Spinal cord (tissue), 10 donors: ENCODE measurements around the gene KCNG4. TPM values are rescaled to one million over a fixed set of nuclear protein-coding genes. Genes with fewer than 3 reads are reported as not detected.

Experiments
- DNase-seq, 6 donors: peaks; one replicate each; pipeline versions ENCODE4 v3.0.0 to v3.0.0-alpha.2; 2013 to 2015; ENCODE audit warnings: low spot score in 6 of 6, low read depth in 4 of 6
- H3K27ac ChIP-seq: one replicate; pipeline ENCODE4 v1.5.1; 2013; ENCODE audit warnings: low read depth, low read length, control low read depth
- H3K27me3 ChIP-seq: one replicate; pipeline ENCODE4 v1.6.1; 2013; ENCODE audit warnings: low read length; ENCODE audit not compliant: control insufficient read depth, insufficient read depth
- H3K36me3 ChIP-seq: one replicate; pipeline ENCODE4 v1.6.1; 2013; ENCODE audit warnings: low read length; ENCODE audit not compliant: control insufficient read depth, insufficient read depth
- H3K4me1 ChIP-seq: one replicate; pipeline ENCODE4 v1.6.1; 2013; ENCODE audit warnings: low read length; ENCODE audit not compliant: control insufficient read depth, insufficient read depth
- H3K4me3 ChIP-seq: one replicate; pipeline ENCODE4 v1.5.1; 2013; ENCODE audit warnings: low read depth, low read length, control low read depth
- H3K9me3 ChIP-seq: one replicate; pipeline ENCODE4 v1.6.1; 2013; ENCODE audit warnings: low read length; ENCODE audit not compliant: control insufficient read depth, insufficient read depth
- WGBS: methylation state at CpG from one replicate; pipeline ENCODE4 v1.1.5; 2013; ENCODE audit warnings: missing lambda C conversion rate; ENCODE audit not compliant: insufficient coverage; 5-methylcytosine and 5-hydroxymethylcytosine counted together
- polyA plus RNA-seq, 2 donors: library from polyadenylated mRNA; unstranded; fragments of 120-200 nt; gene quantifications; one replicate each; pipeline ENCODE4 v1.2.1, GENCODE V29; 2013; ENCODE audit not compliant: insufficient read length in 2 of 2
- total RNA-seq, 2 donors: library from RNA; depleted of rRNA in 1 of 2; stranded (reverse); fragments of 120-200 nt in 1 of 2; fragments of >200 nt in 1 of 2; gene quantifications; one replicate each; pipeline versions ENCODE4 v1.2.3 to v1.2.4, GENCODE V29; 2013 to 2014
- donor health status: healthy.

Gene KCNG4
- total and polyA plus RNA-seq, 4 donors, result 0.06 to 0.44 (median 0.31) TPM

DNA sequence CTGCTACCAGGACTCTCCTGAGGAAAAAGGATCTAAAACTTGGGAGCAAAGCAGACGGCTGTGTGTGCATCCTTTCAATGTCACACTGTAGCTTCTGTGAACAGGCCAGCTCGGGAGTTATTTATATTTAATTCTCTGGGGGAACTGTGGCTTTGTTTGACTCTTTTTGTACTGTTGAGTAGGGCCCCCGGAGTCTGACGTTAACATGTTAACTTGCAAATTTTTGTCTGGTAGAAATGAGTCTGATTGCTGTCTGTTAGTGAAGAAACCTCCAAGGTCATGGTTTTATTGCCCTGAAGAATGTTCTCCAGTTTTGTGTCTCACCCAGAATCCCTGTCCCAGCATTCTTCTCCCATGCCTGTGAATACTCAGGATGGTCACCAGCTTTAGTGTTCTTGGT, 14.2 kb upstream of the KCNG4 start:
- DNase-seq, result no peak
- Histone ChIP-seq H3K4me1 (peaks cover 5% of the 10 kb centered on the region), H3K4me3 (no peak overlapping the region), H3K9me3 (peaks cover 3% of the 10 kb centered on the region), H3K27me3 (no peaks in the 10 kb centered on the region), H3K36me3 (no peaks in the 10 kb centered on the region), H3K27ac (no peak overlapping the region)
- WGBS, result 23% methylated on average over 4 of the region's 4 CpGs

DNA sequence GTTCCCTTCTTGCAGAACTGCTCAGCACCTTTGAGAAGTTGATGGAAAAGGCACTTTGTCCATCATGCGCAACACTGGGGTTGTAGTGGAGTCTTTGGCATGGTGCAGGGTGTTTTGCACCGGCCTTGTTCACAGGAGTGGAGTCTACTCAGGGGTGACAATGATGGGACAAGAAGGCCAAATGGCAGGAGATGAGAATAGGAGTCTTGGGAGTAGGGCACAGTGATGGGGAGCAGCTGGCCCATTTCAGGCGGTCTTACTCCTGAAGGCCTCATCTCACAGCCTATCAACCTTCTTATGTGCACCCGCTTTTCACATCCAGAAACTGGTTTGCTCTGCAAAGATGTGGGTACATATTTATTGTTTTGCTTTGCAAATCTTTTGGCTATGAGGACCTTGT, 13.4 kb upstream of the KCNG4 start:
- no peak overlapping the region for H3K4me3 ChIP-seq
- H3K27me3 ChIP-seq, result no peaks in the 10 kb centered on the region
- H3K36me3 ChIP-seq, result no peaks in the 10 kb centered on the region
- H3K4me1 ChIP-seq, result peaks cover 5% of the 10 kb centered on the region
- peaks cover 3% of the 10 kb centered on the region for H3K9me3 ChIP-seq
- H3K27ac ChIP-seq, result no peak overlapping the region
- 94% methylated on average over 2 of the region's 4 CpGs for WGBS
- DNase-seq, result no peak

DNA sequence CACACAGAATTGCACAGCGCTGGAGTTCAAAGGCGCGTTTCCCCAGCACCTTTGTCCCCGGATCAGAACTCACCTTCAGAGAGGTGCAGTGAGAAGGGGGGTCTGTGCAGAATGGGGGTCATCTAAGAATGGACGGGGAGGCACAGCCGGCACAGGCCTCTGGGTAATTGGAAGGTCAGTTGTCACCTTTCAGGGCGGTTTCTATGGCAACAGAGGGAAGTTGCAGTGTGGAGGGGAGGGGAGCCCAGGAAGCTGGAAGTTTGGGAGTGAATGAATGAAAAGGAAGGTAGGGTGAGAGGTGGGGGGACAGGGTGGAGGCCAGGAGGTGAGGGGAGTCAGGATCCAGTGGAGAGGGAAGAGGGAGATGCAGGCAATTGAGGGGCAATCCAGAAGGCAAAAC, 12.4 kb upstream of the KCNG4 start:
- peak in 1 of 6 donors; percentile 26 for DNase-seq
- Histone ChIP-seq H3K27me3 (no peaks in the 10 kb centered on the region), H3K27ac (no peak overlapping the region), H3K4me1 (peaks cover 5% of the 10 kb centered on the region), H3K4me3 (no peak overlapping the region), H3K9me3 (peaks cover 3% of the 10 kb centered on the region), H3K36me3 (no peaks in the 10 kb centered on the region)
- WGBS, result 61% methylated on average over 7 of the region's 7 CpGs

DNA sequence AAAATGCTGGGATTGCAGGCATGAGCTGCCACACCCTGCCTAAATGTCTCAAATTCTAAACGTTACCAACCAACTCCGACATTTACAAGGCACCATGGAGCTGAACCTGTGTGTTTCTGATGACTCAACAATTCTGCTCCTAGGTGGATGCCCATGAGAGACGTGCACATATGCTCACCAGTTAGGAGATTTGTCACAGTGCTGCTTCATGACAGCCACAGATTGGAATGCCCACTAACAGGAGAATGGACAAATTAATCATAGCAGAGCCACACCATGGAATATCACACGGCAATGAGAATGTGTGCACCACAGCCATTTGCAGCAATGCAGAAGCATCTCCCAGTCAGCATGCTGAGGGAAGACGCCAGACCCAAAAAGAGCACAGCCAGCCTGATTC, 8.0 kb upstream of the KCNG4 start:
- DNase-seq, result no peak

DNA sequence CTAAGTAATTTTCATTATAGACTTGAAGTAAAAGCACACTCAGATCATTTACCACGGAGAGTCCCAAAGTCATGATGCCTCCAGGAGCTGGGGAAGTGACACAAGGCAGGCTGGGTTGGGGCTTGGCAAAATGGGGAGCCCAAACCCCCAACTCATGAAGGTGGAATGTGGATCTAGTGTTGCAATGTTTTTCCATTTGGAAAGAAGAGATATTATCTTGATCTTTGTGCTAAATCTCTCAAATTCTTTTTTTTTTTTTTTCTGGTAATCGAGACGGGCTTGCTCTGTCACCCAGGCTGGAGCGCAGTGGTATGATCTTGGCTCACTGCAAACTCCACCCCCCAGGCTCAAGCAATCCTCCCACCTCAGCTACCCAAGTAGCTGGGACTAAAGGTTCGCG, 7.5 kb upstream of the KCNG4 start:
- no peaks in the 10 kb centered on the region for H3K27me3 ChIP-seq
- no peak overlapping the region for H3K27ac ChIP-seq
- no peaks in the 10 kb centered on the region for H3K36me3 ChIP-seq
- H3K4me1 ChIP-seq, result peaks cover 5% of the 10 kb centered on the region
- no peak overlapping the region for H3K4me3 ChIP-seq
- WGBS, result no CpG with 5 or more reads among the region's 6 CpGs
- no peak for DNase-seq
- no peaks in the 10 kb centered on the region for H3K9me3 ChIP-seq

More for the DNA sequence above, 8.0 kb upstream of the KCNG4 start:
- Histone ChIP-seq H3K27me3 (no peaks in the 10 kb centered on the region), H3K9me3 (no peaks in the 10 kb centered on the region), H3K4me3 (no peak overlapping the region), H3K27ac (no peak overlapping the region), H3K4me1 (peaks cover 5% of the 10 kb centered on the region), H3K36me3 (no peaks in the 10 kb centered on the region)
- 74% methylated on average over 5 of the region's 5 CpGs for WGBS

DNA sequence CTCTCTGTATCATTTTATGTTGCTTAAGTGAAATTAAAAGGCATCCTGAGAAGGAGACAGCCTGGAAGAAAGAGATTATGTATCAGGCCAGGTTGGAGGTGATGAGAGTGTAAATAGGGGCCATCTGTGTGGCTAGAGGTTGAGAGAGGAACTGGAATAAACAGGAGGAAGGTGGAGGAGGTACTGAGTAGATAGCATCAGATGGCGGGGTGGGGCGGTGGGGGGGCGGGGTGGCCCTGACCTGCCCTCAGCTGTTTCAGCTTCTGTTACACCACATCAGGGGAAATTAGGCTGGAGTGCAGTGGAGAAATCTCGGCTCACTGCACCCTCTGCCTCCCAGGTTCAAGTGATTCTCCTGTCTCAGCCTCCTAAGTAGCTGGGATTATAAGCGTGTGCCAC, 6.9 kb upstream of the KCNG4 start:
- no peak for DNase-seq
- Histone ChIP-seq H3K9me3 (no peaks in the 10 kb centered on the region), H3K36me3 (no peaks in the 10 kb centered on the region), H3K27ac (no peak overlapping the region), H3K4me3 (no peak overlapping the region), H3K27me3 (no peaks in the 10 kb centered on the region), H3K4me1 (peaks cover 5% of the 10 kb centered on the region)
- WGBS, result no CpG with 5 or more reads among the region's 5 CpGs

DNA sequence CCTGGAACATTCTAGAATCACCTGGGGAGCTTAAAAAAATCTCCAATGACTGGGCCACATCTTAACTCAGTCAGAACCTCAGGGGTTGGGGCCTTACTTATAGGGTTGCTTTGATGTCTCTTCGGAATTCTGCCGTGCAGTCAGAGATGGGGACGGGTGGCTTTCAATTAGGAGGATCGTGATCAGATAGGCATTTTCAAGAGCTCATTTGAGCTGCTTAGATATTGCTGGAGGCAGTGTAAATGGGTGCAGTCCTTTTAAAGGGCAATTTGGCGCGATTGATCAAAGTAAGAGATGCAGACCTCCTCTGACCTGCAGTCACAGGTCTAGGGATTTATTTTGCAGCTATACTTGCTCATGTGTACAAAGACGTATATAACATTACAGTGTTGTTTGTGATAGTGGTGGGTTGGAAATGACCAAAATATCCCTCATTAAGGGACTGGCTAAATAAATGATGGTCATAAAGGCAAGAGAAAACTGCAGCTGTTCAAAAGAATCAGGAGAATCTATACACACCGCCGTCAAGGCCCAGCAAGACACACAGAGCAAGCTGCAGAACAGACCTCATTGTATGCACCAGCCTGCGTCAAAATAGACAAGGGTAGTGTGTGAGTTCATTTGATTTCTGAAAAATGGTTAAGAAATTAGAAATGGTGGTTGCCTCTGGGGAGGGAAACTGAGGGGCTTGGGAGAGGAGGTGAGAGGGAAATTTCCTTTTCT, 6.3 kb upstream of the KCNG4 start:
- 75% methylated on average over 9 of the region's 10 CpGs for WGBS
- H3K36me3 ChIP-seq, result no peaks in the 10 kb centered on the region
- H3K4me1 ChIP-seq, result peaks cover 5% of the 10 kb centered on the region
- no peaks in the 10 kb centered on the region for H3K9me3 ChIP-seq
- no peaks in the 10 kb centered on the region for H3K27me3 ChIP-seq
- no peak overlapping the region for H3K27ac ChIP-seq
- no peak overlapping the region for H3K4me3 ChIP-seq
- DNase-seq, result peak in 1 of 6 donors; percentile 30

DNA sequence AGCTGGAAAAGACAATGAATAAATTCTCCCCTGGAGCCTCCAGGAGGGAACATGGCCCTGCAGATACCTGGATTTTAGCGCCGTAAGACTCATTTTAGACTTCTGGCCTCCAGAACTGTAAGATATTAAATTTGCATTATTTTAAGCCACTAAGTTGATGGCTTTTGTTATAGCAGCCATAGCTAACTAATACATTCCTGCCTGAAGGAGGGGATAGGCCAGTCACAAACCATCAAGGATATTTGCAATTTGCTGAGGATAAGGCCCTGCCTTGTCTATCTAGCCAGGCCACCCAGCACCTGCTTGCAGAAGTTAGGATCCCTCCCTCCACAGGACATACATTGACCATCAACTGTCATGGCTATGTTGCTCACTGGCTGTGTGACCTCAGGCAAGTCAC, 4.9 kb upstream of the KCNG4 start:
- Histone ChIP-seq H3K27ac (no peak overlapping the region), H3K9me3 (no peaks in the 10 kb centered on the region), H3K4me3 (no peak overlapping the region), H3K4me1 (peaks cover 9% of the 10 kb centered on the region), H3K27me3 (no peaks in the 10 kb centered on the region), H3K36me3 (no peaks in the 10 kb centered on the region)
- DNase-seq, result no peak
- 100% methylated on average over 2 of the region's 2 CpGs for WGBS

DNA sequence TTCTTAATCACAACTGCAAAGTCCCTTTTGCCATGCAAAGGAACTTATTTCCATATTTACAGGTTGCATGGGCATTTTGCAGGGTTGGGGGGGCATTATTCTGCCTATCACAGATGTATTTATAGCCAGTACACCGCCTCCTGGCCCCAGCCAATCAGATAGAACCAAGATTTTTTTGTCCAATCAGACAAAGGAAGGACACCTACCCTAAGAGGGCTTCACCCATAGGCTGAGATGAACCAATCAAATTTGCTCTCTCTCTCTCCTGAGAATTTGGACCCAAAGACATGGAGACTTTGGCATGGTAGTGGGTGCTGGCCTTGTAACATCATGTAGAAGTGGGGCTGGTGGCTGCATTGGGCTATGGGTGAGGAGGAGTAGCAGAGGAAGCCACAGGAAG, 3.9 kb upstream of the KCNG4 start:
- Histone ChIP-seq H3K27me3 (no peaks in the 10 kb centered on the region), H3K27ac (no peak overlapping the region), H3K4me1 (peaks cover 13% of the 10 kb centered on the region), H3K9me3 (no peaks in the 10 kb centered on the region), H3K4me3 (no peak overlapping the region), H3K36me3 (no peaks in the 10 kb centered on the region)
- no CpG with 5 or more reads among the region's 1 CpG for WGBS
- no peak for DNase-seq

DNA sequence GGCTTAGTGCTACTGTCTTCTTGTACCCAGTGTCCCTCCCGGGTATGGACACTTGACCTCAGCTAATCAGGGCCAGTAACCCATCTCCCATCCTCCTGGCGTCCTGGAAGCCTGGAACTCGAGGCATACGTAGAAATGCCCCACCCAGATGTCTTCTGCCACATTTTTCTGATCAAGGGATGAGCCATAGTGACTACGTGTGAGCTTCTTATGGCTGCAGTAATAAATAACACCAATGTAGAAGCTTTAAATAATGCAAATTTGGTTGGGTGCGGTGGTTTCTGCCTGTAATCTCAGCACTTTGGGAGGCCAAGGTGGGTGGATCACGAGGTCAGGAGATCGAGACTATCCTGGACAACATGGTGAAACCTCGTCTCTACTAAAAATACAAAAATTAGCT, 3.0 kb upstream of the KCNG4 start:
- H3K27me3 ChIP-seq, result no peaks in the 10 kb centered on the region
- no peak overlapping the region for H3K27ac ChIP-seq
- H3K4me3 ChIP-seq, result no peak overlapping the region
- H3K4me1 ChIP-seq, result peaks cover 13% of the 10 kb centered on the region
- no peaks in the 10 kb centered on the region for H3K36me3 ChIP-seq
- no peaks in the 10 kb centered on the region for H3K9me3 ChIP-seq
- WGBS, result 92% methylated on average over 6 of the region's 9 CpGs
- DNase-seq, result no peak
